GM12864 (cell line): ENCODE measurements around the gene RAVER1.
A peak's percentile ranks its signal among the peaks of the same experiment; 100 is the strongest.

Experiments used
- DNase-seq: peaks from one replicate; pipeline ENCODE4 v3.0.0-alpha.2; 2011; ENCODE audit warnings: low read depth
- H3K4me3 ChIP-seq: 2 replicates; pipeline ENCODE4 v1.5.1; 2011; ENCODE audit warnings: mild to moderate bottlenecking, low read depth, low read length, control low read depth
- CTCF ChIP-seq: IDR thresholded peaks from 2 replicates; pipeline ENCODE4 v1.5.1; 2011; ENCODE audit warnings: low read depth, mild to moderate bottlenecking, moderate library complexity, low read length, control low read depth, inconsistent platforms; ENCODE audit errors: missing control alignments

RAVER1 gene

GRCh38 chr19:10299545-10300458 lies 33.5 kb downstream of the RAVER1 start:
- no peak for DNase-seq

DNA sequence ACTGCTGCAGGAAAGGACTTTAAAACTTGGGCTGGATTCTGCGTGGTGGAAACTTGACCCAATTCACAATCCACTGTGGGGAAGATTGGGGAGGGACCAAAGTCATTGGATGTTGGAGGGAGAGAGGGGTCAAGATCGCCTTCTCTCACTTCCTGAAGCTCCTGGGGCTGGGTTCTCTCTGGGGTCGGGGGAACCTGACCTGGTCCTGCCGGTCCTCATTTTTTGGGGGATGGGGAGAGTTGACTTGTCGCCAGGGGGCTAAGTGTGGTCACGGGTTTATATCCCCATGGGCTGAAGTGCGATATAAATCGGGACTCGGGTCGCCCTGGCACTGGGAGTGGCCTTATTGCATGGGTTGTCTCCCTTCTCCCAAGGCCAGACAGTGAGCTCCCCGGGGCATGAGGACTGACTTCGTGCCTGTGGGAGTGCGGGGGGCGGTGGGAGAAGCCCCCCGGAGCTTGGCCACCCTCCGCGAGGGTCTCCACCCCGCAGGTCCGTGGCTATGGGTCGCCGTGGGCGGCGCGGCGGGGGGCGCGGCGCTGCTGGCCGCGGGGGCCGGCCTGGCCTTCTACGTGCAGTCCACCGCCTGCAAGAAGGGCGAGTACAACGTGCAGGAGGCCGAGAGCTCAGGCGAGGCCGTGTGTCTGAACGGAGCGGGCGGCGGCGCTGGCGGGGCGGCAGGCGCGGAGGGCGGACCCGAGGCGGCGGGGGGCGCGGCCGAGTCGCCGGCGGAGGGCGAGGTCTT lies 37.3 kb downstream of the RAVER1 start:
- peak overlapping the region; percentile 57 for H3K4me3 ChIP-seq
- DNase-seq: no peak
- TF ChIP-seq CTCF: no peak

More at GRCh38 chr19:10299545-10300458, 33.5 kb downstream of the RAVER1 start:
- TF ChIP-seq CTCF: no peak
- no peak overlapping the region for H3K4me3 ChIP-seq

GRCh38 chr19:10295305-10295846 lies 38.0 kb downstream of the RAVER1 start:
- peak overlapping the region; percentile 57 for H3K4me3 ChIP-seq
- no peak for TF ChIP-seq CTCF
- DNase-seq: no peak

- TF ChIP-seq CTCF: no peak
- DNase-seq: no peak
- H3K4me3 ChIP-seq: no peak overlapping the region
Measured at GRCh38 chr19:10294368-10294697, 39.0 kb downstream of the RAVER1 start.

DNA sequence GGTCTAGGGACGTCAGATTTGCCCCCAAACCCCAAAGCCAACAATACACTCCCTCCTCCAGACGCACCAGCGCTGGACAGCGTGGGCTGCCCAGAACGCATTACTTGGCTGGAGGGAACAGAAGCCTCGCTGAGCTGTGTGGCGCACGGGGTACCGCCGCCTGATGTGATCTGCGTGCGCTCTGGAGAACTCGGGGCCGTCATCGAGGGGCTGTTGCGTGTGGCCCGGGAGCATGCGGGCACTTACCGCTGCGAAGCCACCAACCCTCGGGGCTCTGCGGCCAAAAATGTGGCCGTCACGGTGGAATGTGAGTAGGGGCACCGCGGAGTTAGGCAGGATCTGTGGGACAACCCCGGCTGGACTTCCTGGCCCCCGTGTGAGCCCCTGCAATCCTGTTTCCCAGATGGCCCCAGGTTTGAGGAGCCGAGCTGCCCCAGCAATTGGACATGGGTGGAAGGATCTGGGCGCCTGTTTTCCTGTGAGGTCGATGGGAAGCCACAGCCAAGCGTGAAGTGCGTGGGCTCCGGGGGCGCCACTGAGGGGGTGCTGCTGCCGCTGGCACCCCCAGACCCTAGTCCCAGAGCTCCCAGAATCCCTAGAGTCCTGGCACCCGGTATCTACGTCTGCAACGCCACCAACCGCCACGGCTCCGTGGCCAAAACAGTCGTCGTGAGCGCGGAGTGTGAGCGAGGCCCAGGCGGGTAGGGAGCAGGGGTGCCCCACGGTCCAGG lies 39.5 kb downstream of the RAVER1 start:
- TF ChIP-seq CTCF: no peak
- DNase-seq: no peak
- no peak overlapping the region for H3K4me3 ChIP-seq

- DNase-seq: no peak
- peak overlapping the region; percentile 31 for H3K4me3 ChIP-seq
- no peak for TF ChIP-seq CTCF
Measured at GRCh38 chr19:10292789-10293636, 40.3 kb downstream of the RAVER1 start.
